Stimulated activated CD8-positive, alpha-beta memory T cell treated with anti-CD3 and anti-CD28 coated beads, Interleukin-2, amount 100 ng/mL, for 1 hour (primary cell): ENCODE data around the gene ORM2.
"Not testable (repeated sequence)": the region's sequence is repeated elsewhere in the genome, so short reads cannot be mapped to it uniquely, and the experiment has no call there.

Source experiments
- DNase-seq, 2 donors: peaks; one replicate each; pipeline ENCODE4 v3.0.0-alpha.2; 2020; ENCODE audit warnings: low read depth in 2 of 2

ORM2 gene

GRCh38 chr9:114329625-114330022 lies at the start of gene ORM2:
Gene ORM2, plus strand, starts transcription at chr9:114329869. Its CDS starts 36 bp downstream, at chr9:114329905.
- DNase-seq, result not testable (repeated sequence)

- DNase-seq, result no peak
Observed at GRCh38 chr9:114280636-114281472, 48.8 kb upstream of the ORM2 start.

GRCh38 chr9:114281473-114282103 lies 48.1 kb upstream of the ORM2 start:
- no peak for DNase-seq

- DNase-seq, result no peak
Observed at GRCh38 chr9:114282104-114282485, 47.6 kb upstream of the ORM2 start.

- DNase-seq, result no peak
Observed at GRCh38 chr9:114282507-114282906, 47.2 kb upstream of the ORM2 start.

GRCh38 chr9:114282926-114283325 lies 46.7 kb upstream of the ORM2 start:
- DNase-seq, result no peak

GRCh38 chr9:114283551-114284111 lies 46.0 kb upstream of the ORM2 start:
- DNase-seq, result no peak

GRCh38 chr9:114284316-114285060 lies 45.2 kb upstream of the ORM2 start:
- DNase-seq, result no peak

- no peak for DNase-seq
Observed at GRCh38 chr9:114285166-114285867, 44.4 kb upstream of the ORM2 start.

GRCh38 chr9:114286146-114286679 lies 43.5 kb upstream of the ORM2 start:
- DNase-seq, result no peak

- no peak for DNase-seq
Observed at GRCh38 chr9:114287001-114287762, 42.5 kb upstream of the ORM2 start.

GRCh38 chr9:114287763-114288192 lies 41.9 kb upstream of the ORM2 start:
- no peak for DNase-seq

GRCh38 chr9:114288193-114289091 lies 41.2 kb upstream of the ORM2 start:
- no peak for DNase-seq

GRCh38 chr9:114289106-114289505 lies 40.6 kb upstream of the ORM2 start:
- DNase-seq, result no peak

- no peak for DNase-seq
Observed at GRCh38 chr9:114289571-114290481, 39.8 kb upstream of the ORM2 start.

GRCh38 chr9:114290561-114290986 lies 39.1 kb upstream of the ORM2 start:
- DNase-seq, result no peak

- DNase-seq, result peak; percentile 46 to 51
Observed at GRCh38 chr9:114291064-114291474, 38.6 kb upstream of the ORM2 start.

GRCh38 chr9:114291886-114292590 lies 37.6 kb upstream of the ORM2 start:
- no peak for DNase-seq
